Breast epithelium (tissue), 4 donors: Measurements from ENCODE around the gene MAP3K2. TPM values are rescaled to one million over a fixed set of nuclear protein-coding genes. Genes with fewer than 3 reads are reported as not detected.
A peak's percentile ranks its signal among the peaks of the same experiment; 100 is the strongest.

Experiments used
- DNase-seq, 2 donors: peaks; one replicate each; pipeline ENCODE4 v3.0.0-alpha.2; 2019; ENCODE audit warnings: low spot score in 2 of 2
- H3K27ac ChIP-seq, 2 donors: fragments of 200-600 bp; sonication (generic) in 1 of 2; one replicate each; pipeline ENCODE4 v1.5.1; 2016 to 2019; ENCODE audit warnings: mild to moderate bottlenecking in 1 of 2
- H3K27me3 ChIP-seq, 2 donors: fragments of 200-600 bp; sonication (generic) in 1 of 2; one replicate each; pipeline versions ENCODE4 v1.5.1 to v1.6.0; 2017 to 2019; ENCODE audit warnings: control low read depth in 1 of 2, mild to moderate bottlenecking in 1 of 2
- H3K36me3 ChIP-seq: fragments of 200-600 bp; one replicate; pipeline ENCODE4 v1.5.1; 2019
- H3K4me1 ChIP-seq, 2 donors: fragments of 200-600 bp; sonication (generic); one replicate each; pipeline ENCODE4 v1.5.1; 2016 to 2019; ENCODE audit warnings: control low read depth in 1 of 2
- H3K4me3 ChIP-seq, 3 donors: fragments of 200-600 bp; sonication (generic); 1 replicate in 2 of 3; 2 replicates in 1 of 3; pipeline ENCODE4 v1.5.1; 2016 to 2019; ENCODE audit warnings: mild to moderate bottlenecking in 3 of 3, moderate library complexity in 2 of 3
- H3K9me3 ChIP-seq, 2 donors: fragments of 200-600 bp; sonication (generic) in 1 of 2; one replicate each; pipeline ENCODE4 v1.5.1; 2016 to 2019; ENCODE audit warnings: control low read depth in 1 of 2
- CTCF ChIP-seq, 3 donors: fragments of 450-650 bp; IDR thresholded peaks; one replicate each; pipeline ENCODE4 v1.5.1; 2016 to 2017; ENCODE audit warnings: antibody characterized with exemption in 3 of 3, mild to moderate bottlenecking in 3 of 3, moderate library complexity in 3 of 3
- POLR2A ChIP-seq: fragments of 450-650 bp; IDR thresholded peaks from one replicate; pipeline ENCODE4 v1.6.1; 2016; ENCODE audit warnings: antibody characterized with exemption, mild to moderate bottlenecking, moderate library complexity
- POLR2AphosphoS5 ChIP-seq, 3 donors: sonication (generic); formaldehyde crosslinking; IDR thresholded peaks; one replicate each; pipeline ENCODE4 v1.6.1; 2017; ENCODE audit warnings: antibody characterized with exemption in 3 of 3
- intact Hi-C: fragments of 100-400 bp; cut with DNase I; formaldehyde crosslinking; loops from one replicate; pipeline ENCODE4 v1.15.1; 2023; ENCODE audit warnings: low total_unique reads
- total RNA-seq, 3 donors: library from RNA; depleted of rRNA; stranded (reverse); fragments of >200 nt; gene quantifications; one replicate each; pipeline ENCODE4 v1.1.0, GENCODE V29; 2016

Gene MAP3K2
- total RNA-seq, 3 donors from 2014 or later, result 55.7 to 62.2 (median 58.4) TPM

GRCh38 chr2:127279781-127280180, 108.0 kb downstream of the MAP3K2 start:
- no peak for TF ChIP-seq CTCF (IDR thresholded peaks at IDR 0.05)
- TF ChIP-seq POLR2AphosphoS5 (IDR thresholded peaks at IDR 0.05), result no peak
- no peak for TF ChIP-seq POLR2A
- Histone ChIP-seq H3K36me3 (peaks cover 22% of the 10 kb centered on the region), H3K4me1 (no peaks in the 10 kb centered on the region), H3K27ac (no peak overlapping the region), H3K27me3 (no peaks in the 10 kb centered on the region), H3K4me3 (no peak overlapping the region), H3K9me3 (no peaks in the 10 kb centered on the region)
- no peak for DNase-seq
- intact Hi-C loops, result no loop called here

- TF ChIP-seq POLR2AphosphoS5 (IDR thresholded peaks at IDR 0.05) (no peak), CTCF (IDR thresholded peaks at IDR 0.05) (no peak), POLR2A (no peak)
- Histone ChIP-seq H3K4me3 (no peak overlapping the region), H3K27ac (peak overlapping the region in 1 of 2 donors; percentile 19), H3K9me3 (no peaks in the 10 kb centered on the region), H3K36me3 (peaks cover 18% of the 10 kb centered on the region), H3K4me1 (no peaks in the 10 kb centered on the region), H3K27me3 (no peaks in the 10 kb centered on the region)
- DNase-seq, result no peak
- intact Hi-C loops, result no loop called here
Observed at GRCh38 chr2:127278959-127279358, 108.8 kb downstream of the MAP3K2 start.

GRCh38 chr2:127277028-127277427, 110.7 kb downstream of the MAP3K2 start:
- no peak overlapping the region for H3K27ac ChIP-seq
- no peaks in the 10 kb centered on the region for H3K4me1 ChIP-seq
- H3K36me3 ChIP-seq, result peaks cover 17% of the 10 kb centered on the region
- H3K27me3 ChIP-seq, result no peaks in the 10 kb centered on the region
- no peaks in the 10 kb centered on the region for H3K9me3 ChIP-seq
- H3K4me3 ChIP-seq, result no peak overlapping the region
- intact Hi-C loops, result no loop called here
- TF ChIP-seq CTCF (IDR thresholded peaks at IDR 0.05), result no peak
- TF ChIP-seq POLR2AphosphoS5 (IDR thresholded peaks at IDR 0.05), result no peak
- TF ChIP-seq POLR2A, result no peak
- no peak for DNase-seq

GRCh38 chr2:127275789-127276188, 112.0 kb downstream of the MAP3K2 start:
- Histone ChIP-seq H3K9me3 (no peaks in the 10 kb centered on the region), H3K27ac (no peak overlapping the region), H3K36me3 (peaks cover 17% of the 10 kb centered on the region), H3K4me3 (no peak overlapping the region), H3K27me3 (no peaks in the 10 kb centered on the region), H3K4me1 (no peaks in the 10 kb centered on the region)
- intact Hi-C loops, result no loop called here
- no peak for TF ChIP-seq POLR2AphosphoS5 (IDR thresholded peaks at IDR 0.05)
- no peak for TF ChIP-seq POLR2A
- no peak for TF ChIP-seq CTCF (IDR thresholded peaks at IDR 0.05)
- no peak for DNase-seq

GRCh38 chr2:127275356-127275755, 112.4 kb downstream of the MAP3K2 start:
- no peak for DNase-seq
- TF ChIP-seq POLR2AphosphoS5 (IDR thresholded peaks at IDR 0.05) (no peak), POLR2A (no peak), CTCF (IDR thresholded peaks at IDR 0.05) (no peak)
- H3K27ac ChIP-seq, result no peak overlapping the region
- no peaks in the 10 kb centered on the region for H3K4me1 ChIP-seq
- H3K4me3 ChIP-seq, result no peak overlapping the region
- no peaks in the 10 kb centered on the region for H3K9me3 ChIP-seq
- H3K36me3 ChIP-seq, result peaks cover 17% of the 10 kb centered on the region
- H3K27me3 ChIP-seq, result no peaks in the 10 kb centered on the region
- intact Hi-C loops, result no loop called here
